ENCODE data around the gene KCNIP4. TPM values are rescaled to one million over a fixed set of nuclear protein-coding genes. Genes with fewer than 3 reads are reported as not detected.

Gene KCNIP4
- total RNA-seq, 1 experiment from 2014 or later = not detected

DNA sequence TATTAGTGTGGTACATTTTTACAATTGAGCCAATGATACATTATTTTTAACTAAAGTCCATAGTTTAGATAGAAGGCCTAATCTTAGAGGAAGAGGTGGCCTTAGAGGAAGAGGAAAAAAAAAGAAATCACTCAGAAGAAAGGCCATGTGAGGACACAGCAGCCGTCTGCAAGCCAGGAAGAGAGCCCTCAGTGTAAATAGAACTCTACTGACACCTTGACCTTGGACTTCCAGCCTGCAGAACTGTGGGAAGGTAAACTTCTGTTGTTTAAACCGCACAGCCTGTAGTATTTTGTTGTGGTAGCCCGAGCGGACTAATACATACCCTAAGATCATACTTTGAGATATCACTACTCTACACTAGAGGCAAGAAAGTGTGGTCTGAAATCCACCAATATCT lies 5.1 kb upstream of the KCNIP4 start:
- Histone ChIP-seq H3K27me3 (replicated peaks) (no peaks in the 10 kb centered on the region), H3K36me3 (no peaks in the 10 kb centered on the region), H3K4me1 (replicated peaks) (no peaks in the 10 kb centered on the region), H3K27ac (no peak overlapping the region), H3K4me3 (no peak overlapping the region), H3K9me3 (replicated peaks) (no peaks in the 10 kb centered on the region)
- no peak for DNase-seq (ENCODE audit: low read depth in 1 of 2, low spot score in 2 of 2)

DNA sequence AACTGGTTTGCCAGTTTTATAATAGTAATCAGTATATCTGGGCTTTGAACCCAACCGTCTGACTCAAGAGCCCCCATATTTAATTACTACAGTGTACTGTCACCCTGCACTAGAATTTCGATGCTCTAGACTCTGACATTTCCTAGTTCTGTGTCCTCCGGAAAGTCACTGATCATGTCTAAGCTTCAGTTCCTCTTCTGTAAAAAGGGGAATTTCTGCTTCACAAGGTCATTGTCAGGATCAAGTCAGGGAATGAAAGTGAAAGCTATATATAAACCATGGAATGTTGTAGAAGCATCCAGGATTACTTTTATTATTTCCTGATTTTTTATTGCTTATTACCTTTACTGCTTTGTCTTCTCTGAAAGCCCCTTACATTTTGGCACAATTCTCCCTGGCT lies 4.0 kb upstream of the KCNIP4 start:
- no peak for DNase-seq (ENCODE audit: low read depth in 1 of 2, low spot score in 2 of 2)
- peaks cover 8% of the 10 kb centered on the region for H3K27me3 ChIP-seq (replicated peaks)
- H3K36me3 ChIP-seq = no peaks in the 10 kb centered on the region
- no peaks in the 10 kb centered on the region for H3K4me1 ChIP-seq (replicated peaks)
- no peaks in the 10 kb centered on the region for H3K9me3 ChIP-seq (replicated peaks)
- no peak overlapping the region for H3K4me3 ChIP-seq
- H3K27ac ChIP-seq = no peak overlapping the region

DNA sequence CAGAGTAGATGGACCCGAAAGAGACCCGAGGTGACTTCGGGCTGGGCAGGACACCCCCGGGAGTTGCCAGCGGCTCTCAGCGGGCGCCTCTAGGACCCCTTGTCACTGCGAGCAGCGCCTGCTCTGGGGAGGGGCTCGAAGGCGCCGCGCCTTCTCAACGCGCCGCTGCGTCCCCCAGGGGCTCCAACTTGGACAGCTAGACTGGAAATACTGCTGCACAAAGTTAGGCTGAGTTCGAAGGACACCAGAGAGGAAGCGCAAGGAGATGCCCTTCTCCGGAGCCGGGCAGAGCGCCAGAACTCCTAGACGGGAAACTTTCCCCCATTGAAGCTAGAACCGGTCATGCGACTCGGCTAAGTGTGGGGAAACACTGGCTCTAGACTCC lies 493 bp upstream of the KCNIP4 start:
- Histone ChIP-seq H3K27ac (no peak overlapping the region), H3K27me3 (replicated peaks) (peaks cover 11% of the 10 kb centered on the region), H3K4me3 (no peak overlapping the region), H3K36me3 (no peaks in the 10 kb centered on the region), H3K9me3 (replicated peaks) (no peaks in the 10 kb centered on the region), H3K4me1 (replicated peaks) (no peaks in the 10 kb centered on the region)
- DNase-seq (ENCODE audit: low read depth in 1 of 2, low spot score in 2 of 2) = no peak

GRCh38 chr4:21947791-21948346 lies 703 bp downstream of the KCNIP4 start:
- H3K9me3 ChIP-seq (replicated peaks) = no peaks in the 10 kb centered on the region
- H3K27me3 ChIP-seq (replicated peaks) = peaks cover 11% of the 10 kb centered on the region
- no peak overlapping the region for H3K27ac ChIP-seq
- DNase-seq (ENCODE audit: low read depth in 1 of 2, low spot score in 2 of 2) = no peak
- no peaks in the 10 kb centered on the region for H3K4me1 ChIP-seq (replicated peaks)
- H3K4me3 ChIP-seq = no peak overlapping the region
- H3K36me3 ChIP-seq = no peaks in the 10 kb centered on the region

DNA sequence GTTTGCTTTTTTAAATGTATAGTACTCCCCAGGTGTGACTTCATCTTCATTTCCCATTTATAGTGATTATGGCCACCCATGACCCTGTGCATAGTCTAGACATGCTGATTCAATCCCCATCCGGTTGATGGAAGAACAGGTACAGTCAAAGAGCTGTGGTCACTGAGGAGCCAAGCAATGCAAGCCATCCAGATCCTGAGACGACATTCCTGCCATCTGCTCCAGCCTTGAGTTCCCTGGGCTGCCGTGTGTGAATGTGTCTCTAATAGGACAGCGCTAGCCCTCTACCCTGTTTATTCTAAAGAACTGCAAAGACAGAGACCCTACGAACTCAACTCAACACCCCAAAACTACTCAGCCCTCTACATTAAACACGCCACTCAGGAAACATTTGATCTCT lies 1.7 kb downstream of the KCNIP4 start:
- Histone ChIP-seq H3K27me3 (replicated peaks) (peaks cover 11% of the 10 kb centered on the region), H3K4me3 (no peak overlapping the region), H3K4me1 (replicated peaks) (no peaks in the 10 kb centered on the region), H3K36me3 (no peaks in the 10 kb centered on the region), H3K9me3 (replicated peaks) (no peaks in the 10 kb centered on the region), H3K27ac (no peak overlapping the region)
- DNase-seq (ENCODE audit: low read depth in 1 of 2, low spot score in 2 of 2) = no peak

GRCh38 chr4:21921526-21922180 lies 26.9 kb downstream of the KCNIP4 start:
- Histone ChIP-seq H3K4me3 (no peak overlapping the region), H3K27me3 (replicated peaks) (no peaks in the 10 kb centered on the region), H3K9me3 (replicated peaks) (no peaks in the 10 kb centered on the region), H3K4me1 (replicated peaks) (no peaks in the 10 kb centered on the region), H3K27ac (no peak overlapping the region), H3K36me3 (no peaks in the 10 kb centered on the region)
- DNase-seq (ENCODE audit: low read depth in 1 of 2, low spot score in 2 of 2) = no peak

- H3K27me3 ChIP-seq (replicated peaks) = no peaks in the 10 kb centered on the region
- no peaks in the 10 kb centered on the region for H3K4me1 ChIP-seq (replicated peaks)
- no peak overlapping the region for H3K27ac ChIP-seq
- H3K9me3 ChIP-seq (replicated peaks) = no peaks in the 10 kb centered on the region
- no peaks in the 10 kb centered on the region for H3K36me3 ChIP-seq
- no peak overlapping the region for H3K4me3 ChIP-seq
- DNase-seq (ENCODE audit: low read depth in 1 of 2, low spot score in 2 of 2) = no peak
These were observed 32.8 kb downstream of the KCNIP4 start for GRCh38 chr4:21915761-21916160.

- no peaks in the 10 kb centered on the region for H3K36me3 ChIP-seq
- DNase-seq (ENCODE audit: low read depth in 1 of 2, low spot score in 2 of 2) = peak in 1 of 2 experiments; percentile 16
- peaks cover 14% of the 10 kb centered on the region for H3K4me1 ChIP-seq (replicated peaks)
- no peak overlapping the region for H3K4me3 ChIP-seq
- no peaks in the 10 kb centered on the region for H3K27me3 ChIP-seq (replicated peaks)
- H3K27ac ChIP-seq = peak overlapping the region; percentile 46
- H3K9me3 ChIP-seq (replicated peaks) = no peaks in the 10 kb centered on the region
These were observed 46.7 kb downstream of the KCNIP4 start for GRCh38 chr4:21901831-21902230.

DNA sequence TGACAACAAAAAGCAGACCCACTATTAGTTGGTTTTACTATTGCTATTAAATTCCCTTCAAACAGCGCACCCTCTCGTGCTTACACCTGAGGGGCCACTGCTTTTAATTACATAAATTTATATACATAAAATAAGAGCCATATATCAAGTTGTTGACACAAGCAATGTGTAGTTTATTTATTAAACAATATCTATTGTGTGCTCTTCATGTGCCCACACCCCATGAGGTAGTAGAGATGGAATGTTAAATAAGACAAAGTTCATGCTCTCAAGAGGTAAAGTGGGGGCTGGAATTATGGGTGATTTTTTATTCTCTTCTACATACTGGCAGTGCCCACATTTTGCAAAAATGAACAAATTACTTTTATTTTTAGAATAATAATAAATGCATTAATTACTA lies 47.3 kb downstream of the KCNIP4 start:
- Histone ChIP-seq H3K36me3 (no peaks in the 10 kb centered on the region), H3K4me3 (no peak overlapping the region), H3K4me1 (replicated peaks) (peaks cover 14% of the 10 kb centered on the region), H3K27me3 (replicated peaks) (no peaks in the 10 kb centered on the region), H3K27ac (peak overlapping the region; percentile 46), H3K9me3 (replicated peaks) (no peaks in the 10 kb centered on the region)
- DNase-seq (ENCODE audit: low read depth in 1 of 2, low spot score in 2 of 2) = peak in 1 of 2 experiments; percentile 1

GRCh38 chr4:21900211-21900610 lies 48.4 kb downstream of the KCNIP4 start:
- peaks cover 14% of the 10 kb centered on the region for H3K4me1 ChIP-seq (replicated peaks)
- H3K4me3 ChIP-seq = no peak overlapping the region
- H3K27me3 ChIP-seq (replicated peaks) = no peaks in the 10 kb centered on the region
- no peak for DNase-seq (ENCODE audit: low read depth in 1 of 2, low spot score in 2 of 2)
- H3K36me3 ChIP-seq = no peaks in the 10 kb centered on the region
- H3K27ac ChIP-seq = no peak overlapping the region
- no peaks in the 10 kb centered on the region for H3K9me3 ChIP-seq (replicated peaks)

GRCh38 chr4:21898101-21898500 lies 50.5 kb downstream of the KCNIP4 start:
- no peak for DNase-seq (ENCODE audit: low read depth in 1 of 2, low spot score in 2 of 2)
- no peak overlapping the region for H3K4me3 ChIP-seq
- peaks cover 14% of the 10 kb centered on the region for H3K4me1 ChIP-seq (replicated peaks)
- H3K9me3 ChIP-seq (replicated peaks) = no peaks in the 10 kb centered on the region
- no peak overlapping the region for H3K27ac ChIP-seq
- H3K36me3 ChIP-seq = no peaks in the 10 kb centered on the region
- no peaks in the 10 kb centered on the region for H3K27me3 ChIP-seq (replicated peaks)

- no peaks in the 10 kb centered on the region for H3K9me3 ChIP-seq (replicated peaks)
- H3K36me3 ChIP-seq = no peaks in the 10 kb centered on the region
- H3K4me1 ChIP-seq (replicated peaks) = peaks cover 9% of the 10 kb centered on the region
- H3K4me3 ChIP-seq = no peak overlapping the region
- H3K27ac ChIP-seq = no peak overlapping the region
- DNase-seq (ENCODE audit: low read depth in 1 of 2, low spot score in 2 of 2) = no peak
- no peaks in the 10 kb centered on the region for H3K27me3 ChIP-seq (replicated peaks)
These were observed 51.8 kb downstream of the KCNIP4 start for GRCh38 chr4:21896767-21897166.

GRCh38 chr4:21893136-21893535 lies 55.4 kb downstream of the KCNIP4 start:
- H3K36me3 ChIP-seq = no peaks in the 10 kb centered on the region
- H3K4me3 ChIP-seq = no peak overlapping the region
- no peaks in the 10 kb centered on the region for H3K9me3 ChIP-seq (replicated peaks)
- H3K4me1 ChIP-seq (replicated peaks) = peaks cover 7% of the 10 kb centered on the region
- DNase-seq (ENCODE audit: low read depth in 1 of 2, low spot score in 2 of 2) = no peak
- no peaks in the 10 kb centered on the region for H3K27me3 ChIP-seq (replicated peaks)
- no peak overlapping the region for H3K27ac ChIP-seq

DNA sequence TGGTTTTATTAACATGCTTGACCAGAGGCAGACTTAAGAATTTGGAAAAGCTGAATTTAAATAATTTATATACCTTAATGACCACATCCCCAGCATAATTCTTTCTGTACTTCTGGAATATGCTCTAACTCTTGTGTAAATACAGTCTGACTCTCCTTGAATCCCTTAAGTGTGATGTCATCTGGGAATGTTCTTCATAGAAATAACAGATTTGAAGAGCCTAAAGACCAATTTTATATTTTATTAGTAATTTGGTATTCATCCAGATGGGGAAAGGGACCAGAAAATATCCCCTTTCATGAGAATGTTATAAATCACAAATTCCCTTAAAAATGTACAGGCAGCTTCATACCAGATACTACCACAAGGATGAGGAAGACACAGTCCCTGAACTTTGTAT lies 58.3 kb downstream of the KCNIP4 start:
- Histone ChIP-seq H3K36me3 (no peaks in the 10 kb centered on the region), H3K27me3 (replicated peaks) (no peaks in the 10 kb centered on the region), H3K27ac (no peak overlapping the region), H3K4me1 (replicated peaks) (peaks cover 15% of the 10 kb centered on the region), H3K9me3 (replicated peaks) (no peaks in the 10 kb centered on the region), H3K4me3 (no peak overlapping the region)
- DNase-seq (ENCODE audit: low read depth in 1 of 2, low spot score in 2 of 2) = no peak
